ENCODE results near the gene TMEM190. TPM values are rescaled to one million over a fixed set of nuclear protein-coding genes. Genes with fewer than 3 reads are reported as not detected.
"Not testable (repeated sequence)": the region's sequence is repeated elsewhere in the genome, so short reads cannot be mapped to it uniquely, and the experiment has no call there.

The TMEM190 gene
- total and polyA plus RNA-seq, 2 donors (not counting 1 experiment from before 2014, with no cell fraction given): not detected

- Histone ChIP-seq H3K79me2 (ENCODE audit: control insufficient read depth, insufficient read depth, low read length) (no peaks in the 10 kb centered on the region), H3K4me2 (replicated peaks; ENCODE audit: low read depth, low read length, poor library complexity, severe bottlenecking) (no peak overlapping the region), H3K4me3 (ENCODE audit: control extremely low read depth in 1 of 5, extremely low read depth in 1 of 5, insufficient read depth in 1 of 5, low read depth in 2 of 5, low read length in 4 of 5) (no peak overlapping the region), H3K27me3 (replicated peaks in 1 of 4; ENCODE audit: control extremely low read depth in 1 of 4, control insufficient read depth in 3 of 4, insufficient read depth in 4 of 4, low read length in 3 of 4) (peaks cover 0 to 18% (median 0%) of the 10 kb centered on the region in 4 experiments), H3K27ac (ENCODE audit: low read length in 2 of 2) (no peak overlapping the region), H3K9me3 (ENCODE audit: control extremely low read depth in 1 of 3, control insufficient read depth in 2 of 3, insufficient read depth in 1 of 3, low read length in 2 of 3) (no peaks in the 10 kb centered on the region), H4K20me1 (ENCODE audit: control insufficient read depth, insufficient read depth, low read length, poor library complexity, severe bottlenecking) (no peaks in the 10 kb centered on the region), H3K9ac (ENCODE audit: low read length) (no peak overlapping the region), H2AFZ (ENCODE audit: insufficient read depth, low read depth, low read length, poor library complexity, severe bottlenecking) (no peak overlapping the region), H3K4me1 (ENCODE audit: control insufficient read depth in 2 of 2, insufficient read depth in 2 of 2, low read length in 2 of 2) (no peaks in the 10 kb centered on the region), H3K36me3 (replicated peaks in 1 of 2; ENCODE audit: control extremely low read depth in 1 of 2, control insufficient read depth in 1 of 2, extremely low read depth in 1 of 2, insufficient read depth in 2 of 2, low read length in 1 of 2) (no peaks in the 10 kb centered on the region)
- DNase-seq (no peak), ATAC-seq (ENCODE audit: low read depth) (no peak)
- POLR2A ChIA-PET: no interaction called here
- 57% methylated on average over 5 of the region's 5 CpGs for WGBS (ENCODE audit: insufficient coverage)
- TF ChIP-seq CTCF (IDR thresholded peaks at IDR 0.05): no peak
- TF ChIP-seq EZH2 (IDR thresholded peaks at IDR 0.05; ENCODE audit: borderline replicate concordance, insufficient read depth, low read depth, low read length, poor library complexity, severe bottlenecking): no peak
- H3K27ac Mint-ChIP-seq: no peak overlapping the region
- H3K4me1 Mint-ChIP-seq: no peaks in the 10 kb centered on the region
- no peak overlapping the region for H3K4me3 Mint-ChIP-seq
- intact Hi-C loops (cut with micrococcal nuclease): no loop called here
- CTCF ChIA-PET: interaction anchor here (0.6 to 7.2 kb wide), 13 partner anchors 10 to 331 kb away, joined by 3 to 75 read pairs (median 3); partner anchors contain the start of gene TMEM238
- peaks cover 23% of the 10 kb centered on the region for H3K27me3 Mint-ChIP-seq
- H3K9me3 Mint-ChIP-seq (ENCODE audit: insufficient read depth): no peaks in the 10 kb centered on the region
These were observed 42.5 kb downstream of the TMEM190 start for GRCh38 chr19:55419103-55419502.

GRCh38 chr19:55419624-55420236, 43.1 kb downstream of the TMEM190 start:
- ATAC-seq (ENCODE audit: low read depth) (no peak), DNase-seq (no peak)
- H3K4me3 Mint-ChIP-seq: no peak overlapping the region
- CTCF ChIA-PET: interaction anchor here (0.6 to 7.2 kb wide), 6 partner anchors 127 to 332 kb away, joined by 3 to 75 read pairs (median 4); no protein-coding TSS in a partner anchor
- POLR2A ChIA-PET: no interaction called here
- H4K20me1 ChIP-seq (ENCODE audit: control insufficient read depth, insufficient read depth, low read length, poor library complexity, severe bottlenecking): no peaks in the 10 kb centered on the region
- no peaks in the 10 kb centered on the region for H3K79me2 ChIP-seq (ENCODE audit: control insufficient read depth, insufficient read depth, low read length)
- no peak overlapping the region for H3K27ac ChIP-seq (ENCODE audit: low read length in 2 of 2)
- H3K4me3 ChIP-seq (ENCODE audit: control extremely low read depth in 1 of 5, extremely low read depth in 1 of 5, insufficient read depth in 1 of 5, low read depth in 2 of 5, low read length in 4 of 5): no peak overlapping the region
- no peak overlapping the region for H3K4me2 ChIP-seq (replicated peaks; ENCODE audit: low read depth, low read length, poor library complexity, severe bottlenecking)
- H3K9me3 Mint-ChIP-seq (ENCODE audit: insufficient read depth): no peaks in the 10 kb centered on the region
- WGBS (ENCODE audit: insufficient coverage): 90% methylated on average over 3 of the region's 5 CpGs
- peaks cover 23% of the 10 kb centered on the region for H3K27me3 Mint-ChIP-seq
- TF ChIP-seq EZH2 (IDR thresholded peaks at IDR 0.05; ENCODE audit: borderline replicate concordance, insufficient read depth, low read depth, low read length, poor library complexity, severe bottlenecking): no peak
- TF ChIP-seq CTCF (IDR thresholded peaks at IDR 0.05): no peak
- no peaks in the 10 kb centered on the region for H3K4me1 Mint-ChIP-seq
- no peak overlapping the region for H3K27ac Mint-ChIP-seq
- H2AFZ ChIP-seq (ENCODE audit: insufficient read depth, low read depth, low read length, poor library complexity, severe bottlenecking): no peak overlapping the region
- no peaks in the 10 kb centered on the region for H3K4me1 ChIP-seq (ENCODE audit: control insufficient read depth in 2 of 2, insufficient read depth in 2 of 2, low read length in 2 of 2)
- H3K9me3 ChIP-seq (ENCODE audit: control extremely low read depth in 1 of 3, control insufficient read depth in 2 of 3, insufficient read depth in 1 of 3, low read length in 2 of 3): peaks cover 0 to 3% (median 0%) of the 10 kb centered on the region in 3 donors
- peaks cover 0 to 22% (median 1%) of the 10 kb centered on the region in 4 experiments for H3K27me3 ChIP-seq (replicated peaks in 1 of 4; ENCODE audit: control extremely low read depth in 1 of 4, control insufficient read depth in 3 of 4, insufficient read depth in 4 of 4, low read length in 3 of 4)
- H3K9ac ChIP-seq (ENCODE audit: low read length): no peak overlapping the region
- no peaks in the 10 kb centered on the region for H3K36me3 ChIP-seq (replicated peaks in 1 of 2; ENCODE audit: control extremely low read depth in 1 of 2, control insufficient read depth in 1 of 2, extremely low read depth in 1 of 2, insufficient read depth in 2 of 2, low read length in 1 of 2)
- intact Hi-C loops (cut with micrococcal nuclease): no loop called here

GRCh38 chr19:55421281-55421680, 44.7 kb downstream of the TMEM190 start:
- H3K4me1 Mint-ChIP-seq; ATAC-seq (ENCODE audit: low read depth); H3K4me3 ChIP-seq (ENCODE audit: control extremely low read depth in 1 of 5, extremely low read depth in 1 of 5, insufficient read depth in 1 of 5, low read depth in 2 of 5, low read length in 4 of 5); H3K9me3 Mint-ChIP-seq (ENCODE audit: insufficient read depth); H3K4me2 ChIP-seq (replicated peaks; ENCODE audit: low read depth, low read length, poor library complexity, severe bottlenecking); POLR2A ChIA-PET; H3K9me3 ChIP-seq (ENCODE audit: control extremely low read depth in 1 of 3, control insufficient read depth in 2 of 3, insufficient read depth in 1 of 3, low read length in 2 of 3); H3K4me3 Mint-ChIP-seq; H3K27ac Mint-ChIP-seq; H4K20me1 ChIP-seq (ENCODE audit: control insufficient read depth, insufficient read depth, low read length, poor library complexity, severe bottlenecking); H3K36me3 ChIP-seq (replicated peaks in 1 of 2; ENCODE audit: control extremely low read depth in 1 of 2, control insufficient read depth in 1 of 2, extremely low read depth in 1 of 2, insufficient read depth in 2 of 2, low read length in 1 of 2); DNase-seq; H3K27ac ChIP-seq (ENCODE audit: low read length in 2 of 2); H3K9ac ChIP-seq (ENCODE audit: low read length); H3K4me1 ChIP-seq (ENCODE audit: control insufficient read depth in 2 of 2, insufficient read depth in 2 of 2, low read length in 2 of 2); H2AFZ ChIP-seq (ENCODE audit: insufficient read depth, low read depth, low read length, poor library complexity, severe bottlenecking); intact Hi-C loops (cut with micrococcal nuclease); H3K79me2 ChIP-seq (ENCODE audit: control insufficient read depth, insufficient read depth, low read length): not testable (repeated sequence)
- peaks cover 27% of the 10 kb centered on the region for H3K27me3 Mint-ChIP-seq
- 11% methylated on average over 2 of the region's 4 CpGs for WGBS (ENCODE audit: insufficient coverage)
- H3K27me3 ChIP-seq (replicated peaks in 1 of 4; ENCODE audit: control extremely low read depth in 1 of 4, control insufficient read depth in 3 of 4, insufficient read depth in 4 of 4, low read length in 3 of 4): peaks cover 0 to 24% (median 3%) of the 10 kb centered on the region in 4 experiments
- CTCF ChIA-PET: interaction anchor here (1.4 kb wide), 1 partner anchor 129 kb away, joined by 3 read pairs; no protein-coding TSS in a partner anchor

Measured in B cell (primary cell).